SHP77 treated with DMSO at 0.1 percent for 48 hours (cell line): ENCODE data around the gene PGBD5.
"Not testable (repeated sequence)": the region's sequence is repeated elsewhere in the genome, so short reads cannot be mapped to it uniquely, and the experiment has no call there.

Experiments
- DNase-seq: peaks from one replicate; lab custom pipeline; 2025; lab: John Stamatoyannopoulos, UW

The PGBD5 gene

DNA sequence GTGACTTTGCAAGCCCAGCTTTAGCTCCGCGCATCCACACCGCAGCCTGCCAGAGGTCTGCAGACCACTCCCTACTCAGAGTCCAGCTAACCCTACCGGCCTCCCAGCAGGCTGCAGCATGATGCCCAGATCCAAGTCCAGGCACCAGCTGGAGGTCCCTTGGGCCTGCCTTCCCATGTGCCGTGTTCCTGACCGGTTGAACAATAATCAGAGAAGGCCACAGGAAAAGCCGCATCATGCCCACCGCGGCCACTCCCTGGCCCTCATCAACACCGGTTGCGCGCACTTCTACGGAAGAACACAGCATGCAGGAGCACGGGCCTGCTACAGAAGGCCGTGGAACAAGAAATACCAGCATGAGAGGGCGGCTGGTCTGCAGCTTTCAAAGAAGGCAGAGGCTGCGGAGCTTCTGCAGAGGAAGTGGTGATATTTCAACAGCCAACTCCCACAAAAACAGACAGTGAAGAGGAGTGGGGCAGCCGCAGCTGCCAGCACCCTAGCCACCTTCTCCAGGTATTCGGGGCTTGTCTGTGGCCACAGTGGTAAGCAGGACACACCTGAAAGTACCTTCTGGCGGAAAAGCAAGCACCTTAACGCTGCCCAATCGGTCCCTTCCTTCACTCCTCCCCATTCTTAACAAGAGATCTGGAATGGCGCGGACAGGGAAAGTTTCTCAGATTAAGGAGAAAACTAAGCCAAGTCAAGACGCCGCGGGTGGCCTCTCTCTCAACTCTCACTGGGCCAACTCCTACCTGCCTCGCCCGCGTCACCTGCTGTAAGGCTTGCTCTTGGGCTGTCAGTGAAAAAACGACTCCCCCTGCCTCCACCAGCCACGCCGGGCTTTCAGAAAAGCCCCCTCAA, 1.5 kb downstream of the PGBD5 start:
- no peak for DNase-seq

DNA sequence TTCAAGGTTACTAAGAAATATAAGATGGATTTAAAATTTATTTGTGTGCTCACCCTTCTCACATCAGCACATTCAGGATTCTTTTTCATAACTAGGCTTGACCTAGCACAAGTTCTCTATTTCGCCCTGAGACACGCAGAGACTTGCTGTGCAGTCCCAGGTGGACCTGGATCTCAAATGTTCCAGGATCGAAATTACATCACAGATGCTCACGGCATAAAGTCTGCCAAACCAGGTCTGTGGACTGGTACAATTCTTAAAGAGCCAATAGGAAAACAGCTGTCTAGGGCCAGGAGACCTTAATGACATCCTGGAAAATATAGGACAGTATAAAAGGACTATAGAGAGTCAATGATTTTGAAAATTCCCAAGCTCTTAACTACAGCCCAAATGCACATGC, 2.2 kb downstream of the PGBD5 start:
- no peak for DNase-seq

DNA sequence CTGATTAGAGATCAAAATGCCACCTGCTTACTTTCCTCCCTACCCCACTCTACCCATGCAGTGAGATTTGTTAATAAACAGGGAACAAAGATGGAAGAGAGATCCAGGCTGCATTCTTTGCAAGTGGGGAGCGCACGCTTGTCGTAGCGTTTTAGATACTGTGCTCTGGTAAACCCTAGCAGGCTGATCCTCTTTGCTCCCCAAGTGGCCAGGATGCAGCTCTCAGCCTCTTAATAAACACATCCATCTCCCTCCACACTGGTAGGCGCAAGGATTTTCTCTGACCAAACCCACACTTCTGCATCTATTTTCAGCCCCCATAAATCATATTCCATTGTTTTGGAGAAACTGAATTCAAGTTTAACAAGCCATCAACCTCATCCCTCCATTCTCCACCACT, 2.9 kb downstream of the PGBD5 start:
- DNase-seq, result no peak

DNA sequence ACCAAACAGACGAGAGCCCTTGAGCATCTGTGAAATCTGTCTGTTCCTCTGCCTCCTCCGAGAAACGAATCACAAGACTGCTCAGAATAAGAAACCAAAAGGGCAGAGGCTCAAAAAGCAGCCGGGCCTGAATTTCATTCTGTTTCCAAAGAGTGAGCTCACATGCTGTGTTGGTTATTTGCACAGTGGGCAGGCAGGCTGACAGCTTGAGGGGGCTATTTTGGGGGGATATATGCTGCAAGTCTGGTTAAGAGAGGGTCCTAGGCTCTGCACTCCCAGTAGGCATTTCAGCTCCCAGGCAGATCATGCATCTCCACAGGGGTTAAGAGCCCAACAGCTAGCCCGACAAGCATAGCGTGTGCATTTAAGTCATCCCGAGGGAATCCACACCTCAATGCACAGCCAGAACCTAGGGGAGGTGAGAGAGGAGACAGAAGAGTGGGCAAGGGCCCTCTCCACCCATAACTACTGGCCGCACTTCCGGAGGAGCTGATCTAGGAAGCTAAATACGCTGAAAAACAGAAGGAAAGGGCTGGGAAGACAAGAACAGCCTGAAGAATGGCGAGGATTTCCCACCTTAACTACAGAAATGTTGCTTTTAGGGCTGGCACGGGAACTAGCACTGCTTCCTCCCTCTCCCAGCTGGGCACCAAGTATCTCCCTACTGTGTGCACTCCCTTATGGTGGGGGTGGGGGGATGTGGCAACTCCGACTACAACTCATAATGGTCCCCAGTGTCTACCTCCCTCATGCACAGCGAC, 3.7 kb downstream of the PGBD5 start:
- no peak for DNase-seq

DNA sequence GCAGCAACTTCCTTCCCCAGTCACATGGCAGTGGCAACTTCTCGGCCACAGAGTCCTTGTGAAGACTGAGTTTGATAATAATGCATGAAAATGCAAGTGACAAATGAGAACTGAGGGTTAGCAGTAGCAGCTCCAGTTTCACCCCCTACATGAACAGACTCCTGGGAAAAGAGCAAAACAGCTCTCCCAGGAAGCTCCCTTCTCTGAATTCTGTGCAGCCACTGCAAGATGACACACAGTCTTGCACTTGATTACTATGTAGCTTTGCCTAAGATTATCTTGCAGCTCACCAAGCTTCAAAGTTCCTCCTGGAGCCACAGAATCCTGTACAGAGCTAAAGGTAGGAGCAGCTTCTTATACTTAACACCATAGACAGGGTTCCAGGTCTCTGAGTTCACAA, 4.7 kb downstream of the PGBD5 start:
- DNase-seq, result no peak

DNA sequence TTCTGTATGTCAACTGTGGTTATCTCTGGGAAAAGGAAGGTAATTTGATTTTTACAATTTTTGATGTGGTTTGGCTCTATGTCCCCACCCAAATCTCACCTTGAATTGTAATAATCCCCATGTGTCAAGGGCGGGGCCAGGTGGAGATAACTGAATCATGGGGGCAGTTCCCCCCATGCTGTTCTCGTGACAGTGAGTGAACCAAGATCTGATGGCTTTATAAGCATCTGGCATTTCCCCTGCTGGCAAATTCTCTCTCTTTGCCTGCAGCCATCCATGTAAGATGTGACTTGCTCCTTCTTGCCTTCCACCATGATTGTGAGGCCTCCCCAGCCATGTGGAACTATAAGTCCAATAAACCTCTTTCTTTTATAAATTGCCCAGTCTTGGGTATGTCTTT, 5.8 kb downstream of the PGBD5 start:
- DNase-seq, result not testable (repeated sequence)

DNA sequence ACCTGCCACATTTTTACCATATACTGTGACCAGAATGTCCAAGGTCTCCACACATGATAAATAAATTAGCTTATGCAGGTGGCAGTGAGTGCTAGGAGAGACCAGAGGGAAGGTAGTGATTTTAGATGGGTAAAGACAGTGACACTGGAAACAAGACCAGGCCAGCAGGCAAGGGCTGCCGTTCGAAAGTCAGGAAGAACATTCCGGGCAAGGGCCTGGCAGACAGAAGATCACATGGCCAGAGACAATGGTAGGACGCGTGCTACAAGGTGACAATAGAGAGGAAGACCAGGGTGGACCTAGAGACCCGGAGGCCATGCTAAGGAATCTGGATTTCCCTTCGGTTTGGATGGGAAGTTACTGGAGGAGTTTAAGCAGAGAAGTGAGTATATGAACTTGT, 9.7 kb downstream of the PGBD5 start:
- no peak for DNase-seq

DNA sequence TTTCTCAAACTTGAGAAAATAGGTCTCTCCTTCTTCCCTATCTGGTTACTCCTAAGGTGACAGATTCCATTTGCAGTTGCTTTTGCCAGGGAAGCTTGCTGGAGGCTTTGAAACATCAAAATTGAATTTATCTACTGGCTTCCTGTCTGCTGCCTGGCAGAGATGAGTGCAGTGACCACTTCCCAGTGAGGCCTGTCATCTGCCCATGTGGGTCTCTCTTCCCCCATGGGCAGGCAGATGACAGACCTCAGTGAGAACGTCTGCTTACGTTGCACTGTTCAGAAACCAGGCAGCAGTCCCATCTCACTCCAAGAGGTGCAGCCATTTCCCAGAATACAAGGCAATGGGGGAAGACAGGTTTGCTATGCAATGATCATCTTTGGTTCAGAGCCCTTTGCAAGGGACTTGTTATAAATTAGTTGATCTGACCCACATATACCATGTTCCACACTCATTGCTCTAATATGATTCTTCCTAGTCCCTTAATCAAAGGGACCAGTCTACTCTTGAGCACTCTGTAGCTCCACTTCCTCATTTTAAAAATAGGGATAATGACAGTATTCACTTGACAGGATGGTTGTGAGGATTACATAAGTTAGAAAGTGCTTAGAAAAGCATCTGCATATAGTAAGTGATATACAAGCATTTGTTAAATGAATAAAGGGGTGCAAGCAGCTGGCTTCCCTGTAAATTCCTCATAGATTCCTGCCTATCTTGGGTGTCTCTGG, 10.6 kb downstream of the PGBD5 start:
- no peak for DNase-seq

DNA sequence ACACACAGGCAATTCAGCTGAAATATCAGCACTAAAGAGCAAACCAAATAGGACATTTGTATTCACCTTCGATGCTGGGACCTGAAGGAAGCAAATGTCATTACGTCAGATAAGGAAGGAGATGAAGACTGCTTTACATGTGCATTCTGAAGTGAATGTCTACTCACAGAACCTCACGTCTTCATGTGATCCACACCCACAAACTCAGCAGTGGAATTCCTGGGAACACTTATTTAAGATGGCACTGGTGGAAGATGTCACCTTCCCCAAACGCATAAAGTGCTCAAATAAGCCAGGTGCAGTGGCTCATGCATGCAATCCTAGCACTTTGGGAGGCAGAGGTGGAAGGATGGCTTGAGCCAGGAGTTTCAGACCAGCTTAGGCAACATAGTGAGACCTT, 11.4 kb downstream of the PGBD5 start:
- no peak for DNase-seq

DNA sequence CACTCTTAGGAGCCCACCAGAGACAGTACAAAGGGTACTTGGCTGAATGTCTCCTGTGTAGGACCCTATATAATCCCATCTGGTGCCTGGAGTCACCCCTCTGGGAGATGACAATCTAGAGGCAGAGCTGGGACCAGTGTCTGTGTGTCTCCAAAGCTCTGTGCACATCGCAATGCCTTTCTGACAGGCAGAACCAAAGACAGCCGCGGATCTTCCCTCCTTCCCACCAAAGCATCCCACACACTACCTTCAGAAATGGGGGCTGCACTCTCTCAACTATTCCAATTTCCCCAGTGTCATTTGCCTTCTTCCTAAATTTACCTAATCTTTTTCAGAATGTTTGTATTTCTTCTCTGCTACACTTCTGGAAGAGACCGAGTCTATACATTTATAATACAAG, 12.0 kb downstream of the PGBD5 start:
- no peak for DNase-seq

DNA sequence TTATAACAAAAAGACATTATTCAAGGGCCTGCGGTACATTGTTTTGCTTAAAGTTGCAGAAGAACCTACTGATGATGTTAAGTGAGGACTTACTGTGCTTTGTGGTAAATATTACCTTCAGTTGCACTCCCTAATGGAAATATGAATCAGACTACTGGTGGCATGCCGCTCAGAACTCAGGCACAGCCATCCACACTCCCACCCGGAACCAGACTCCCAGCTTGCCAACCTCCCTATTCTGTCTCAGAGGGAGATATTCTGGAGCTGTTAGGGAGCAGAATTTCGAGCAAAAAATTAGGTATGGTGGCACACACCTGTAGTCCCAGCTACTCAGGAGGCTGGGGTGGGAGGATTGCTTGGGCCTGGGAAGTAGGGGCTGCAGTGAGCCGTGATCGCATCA, 13.1 kb downstream of the PGBD5 start:
- no peak for DNase-seq

DNA sequence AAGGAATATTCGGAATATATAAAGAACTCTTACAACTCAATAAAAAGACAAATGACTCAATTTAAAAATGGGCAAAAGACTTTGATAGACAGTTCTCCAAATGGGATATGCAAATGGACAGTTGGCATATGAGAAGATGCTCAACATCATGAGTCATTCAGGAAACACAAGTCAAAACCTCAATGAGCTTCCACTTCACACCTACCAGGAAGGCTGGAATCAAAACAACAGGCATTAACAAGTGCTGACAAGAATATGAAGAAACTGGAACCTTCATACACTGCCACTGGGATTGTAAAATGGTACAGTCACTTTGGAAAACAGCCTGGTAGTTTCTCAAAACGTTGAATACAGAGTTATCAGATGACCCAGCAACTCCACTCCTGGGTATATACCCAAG, 17.2 kb downstream of the PGBD5 start:
- no peak for DNase-seq

DNA sequence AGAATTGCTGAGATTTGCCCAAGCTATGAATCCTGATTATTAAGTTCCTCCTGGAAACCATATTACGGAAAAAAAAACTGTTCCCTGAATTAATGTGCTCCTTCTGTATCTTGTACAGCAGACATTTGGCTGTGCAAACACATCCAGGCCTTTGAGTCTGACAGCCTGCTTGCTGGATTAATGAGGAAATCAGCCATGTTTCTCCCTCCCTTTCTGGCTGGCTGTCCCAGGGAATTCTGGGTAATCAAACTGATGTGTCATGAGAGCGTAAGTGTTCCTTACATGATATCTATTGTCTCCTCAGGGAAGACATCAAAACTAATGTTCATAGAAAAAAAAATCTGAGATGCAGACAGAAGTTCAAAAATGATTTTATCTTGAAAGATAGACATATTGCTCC, 18.8 kb downstream of the PGBD5 start:
- DNase-seq, result no peak

DNA sequence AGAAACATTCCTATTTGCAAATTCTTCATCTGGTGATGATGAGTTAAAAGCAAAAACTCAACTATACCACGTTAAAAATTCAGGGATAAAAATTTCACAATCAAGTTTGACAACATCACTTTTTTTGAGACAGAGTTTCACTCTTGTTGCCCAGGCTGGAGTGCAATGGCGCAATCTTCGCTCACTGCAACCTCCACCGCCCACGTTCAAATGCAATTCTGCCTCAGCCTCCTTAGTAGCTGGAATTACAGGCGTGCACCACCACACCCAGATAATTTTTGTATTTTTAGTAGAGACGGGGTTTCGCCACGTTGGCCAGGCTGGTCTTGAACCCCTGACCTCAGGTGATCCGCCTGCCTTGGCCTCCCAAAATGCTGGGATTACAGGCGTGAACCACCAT, 19.4 kb downstream of the PGBD5 start:
- not testable (repeated sequence) for DNase-seq

DNA sequence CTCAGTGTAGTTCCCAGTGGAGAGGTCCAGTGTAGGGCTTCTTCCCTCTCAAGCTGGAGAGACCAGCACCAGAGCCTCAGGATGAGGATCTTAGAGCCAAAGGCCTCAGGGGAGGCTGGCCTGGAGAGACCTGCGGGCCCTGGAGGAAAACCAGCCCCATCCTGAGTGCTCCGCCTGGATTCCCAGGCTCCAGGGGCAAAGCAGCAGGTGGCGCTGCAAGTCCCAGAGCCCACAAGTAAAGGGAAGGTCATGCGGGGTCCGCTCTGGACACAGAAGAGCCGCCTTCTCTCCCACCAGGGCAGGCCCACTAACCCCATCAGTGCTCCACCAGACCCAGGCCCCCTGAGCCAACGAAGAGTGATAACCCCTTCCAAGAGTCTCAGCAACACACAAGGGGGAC, 22.7 kb downstream of the PGBD5 start:
- DNase-seq, result no peak

DNA sequence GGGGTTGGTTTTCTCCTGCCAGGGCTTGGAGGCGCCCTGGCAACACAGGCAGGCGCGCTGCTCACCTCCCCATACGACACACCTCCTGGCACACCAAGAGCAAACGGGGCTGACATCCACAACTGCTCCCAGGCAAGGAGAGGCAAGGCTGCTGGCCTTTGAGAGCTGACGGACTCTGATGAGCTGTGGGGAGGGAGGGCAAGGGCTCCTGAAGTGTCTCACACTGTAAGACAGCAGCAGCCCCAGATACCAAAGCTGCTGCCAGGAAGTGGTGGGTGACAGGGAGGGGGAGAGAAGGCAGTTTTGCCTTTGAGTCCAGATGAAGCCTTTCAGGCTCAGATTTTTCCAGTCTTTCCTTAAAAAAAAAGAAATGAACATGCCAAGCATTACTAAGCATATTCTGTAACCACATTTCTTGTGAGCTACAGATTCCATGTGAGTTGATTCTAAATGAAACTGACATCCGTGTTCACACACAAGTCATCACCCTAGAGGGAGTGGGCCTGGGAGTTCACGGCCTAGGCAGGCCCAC, 24.3 kb downstream of the PGBD5 start:
- no peak for DNase-seq

DNA sequence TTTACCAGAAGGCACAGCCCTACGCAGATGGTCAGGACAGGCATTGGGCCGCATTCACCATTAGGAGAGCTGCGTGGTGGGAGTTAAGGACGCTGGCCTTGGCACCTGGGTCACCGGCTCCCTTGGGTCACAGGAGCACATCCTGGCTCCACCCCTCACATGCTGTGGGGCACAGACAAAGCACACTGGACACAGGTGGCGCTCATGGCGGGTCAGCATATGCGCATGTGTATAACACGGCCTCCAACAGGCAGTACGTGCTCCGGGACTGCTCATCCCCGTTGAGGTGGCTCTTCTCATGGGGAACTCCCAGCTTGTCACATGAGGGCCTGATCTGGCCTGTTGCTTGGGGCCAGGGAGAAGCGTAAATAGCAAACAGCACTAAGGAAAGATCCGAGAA, 25.0 kb downstream of the PGBD5 start:
- no peak for DNase-seq

DNA sequence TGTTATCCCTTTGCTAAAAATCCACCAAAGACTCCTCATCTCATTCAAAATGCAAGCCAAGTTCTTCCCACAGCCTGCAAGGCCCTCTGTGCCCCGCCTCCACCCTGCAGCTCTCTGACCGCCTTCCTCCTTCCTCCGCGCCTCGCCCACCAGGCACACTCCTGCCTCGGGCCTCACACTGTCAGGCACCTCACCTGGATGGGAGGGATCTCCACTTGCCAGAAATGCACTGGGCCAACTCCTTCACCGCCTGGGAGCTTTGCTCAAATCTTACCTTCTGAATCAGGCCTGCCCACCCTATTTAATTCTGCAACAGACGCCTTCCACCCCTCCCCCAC, 26.2 kb downstream of the PGBD5 start:
- DNase-seq, result no peak

DNA sequence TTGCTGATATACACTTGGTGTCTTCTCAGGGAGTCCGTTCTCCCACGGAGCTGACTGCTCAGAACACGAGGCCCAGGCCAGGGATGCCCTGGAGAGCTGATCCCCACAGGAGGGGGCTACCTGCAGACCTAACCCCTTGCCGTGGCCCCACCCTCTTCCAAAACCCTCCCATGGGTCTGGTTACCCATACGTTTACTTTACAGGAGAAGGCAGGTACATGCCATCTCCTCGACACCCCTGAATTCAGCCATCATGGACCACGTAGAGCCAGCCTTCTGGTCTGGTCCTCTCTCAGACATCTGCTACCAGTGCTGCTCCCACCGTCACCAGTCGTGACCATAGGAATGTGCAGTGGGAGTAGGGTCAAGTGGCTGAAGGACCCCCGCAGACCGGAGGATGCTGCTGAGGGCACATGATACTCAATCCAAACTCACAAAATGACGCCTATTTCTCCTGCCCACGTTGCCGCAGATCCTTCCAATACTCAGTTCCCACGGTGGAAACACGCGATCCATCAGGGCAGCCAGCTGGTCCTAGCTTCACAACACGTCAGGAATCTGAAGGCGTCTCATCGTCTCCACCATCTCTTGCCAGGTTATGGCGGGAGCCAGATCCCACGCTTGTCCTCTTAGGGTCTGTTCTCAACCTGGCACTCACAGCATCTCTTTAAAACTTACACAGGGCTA, 26.7 kb downstream of the PGBD5 start:
- no peak for DNase-seq

DNA sequence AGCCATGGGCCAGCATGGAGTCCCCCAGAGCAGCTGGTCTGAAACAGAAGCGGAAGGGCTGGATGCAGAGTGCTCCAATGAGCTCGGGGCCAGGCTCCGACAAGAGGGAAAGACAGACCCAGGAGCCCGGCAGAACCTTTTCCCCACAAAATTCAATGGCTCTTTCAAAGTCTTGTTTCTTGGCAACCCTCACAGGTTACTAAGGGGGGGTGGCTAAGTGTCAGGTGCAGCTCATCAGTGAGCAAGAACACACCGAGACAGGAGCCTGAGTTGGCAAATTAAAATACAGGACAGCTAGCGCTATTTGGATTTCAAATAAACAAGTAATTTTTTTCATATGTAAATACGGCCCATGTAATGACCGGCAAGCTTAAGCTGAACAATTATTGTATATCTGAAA, 27.3 kb downstream of the PGBD5 start:
- no peak for DNase-seq

DNA sequence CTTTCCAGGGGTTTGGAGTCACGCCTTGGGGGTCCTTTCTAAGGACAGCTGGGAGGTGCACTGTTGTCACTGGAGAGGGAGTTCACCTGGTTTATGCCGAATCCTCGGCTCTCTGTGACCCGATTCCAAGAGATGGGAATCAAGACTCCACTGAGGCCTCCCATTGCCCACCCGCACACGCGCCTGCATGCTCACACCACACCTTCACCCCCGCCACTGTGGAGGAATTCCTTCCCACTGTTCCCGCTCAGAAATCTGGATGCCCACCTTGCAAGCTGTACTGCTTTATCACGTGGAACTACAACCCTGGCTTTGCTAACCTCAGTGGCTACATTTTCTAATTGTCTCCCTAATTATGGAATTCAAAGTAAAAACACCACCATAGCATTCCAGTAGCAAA, 29.2 kb downstream of the PGBD5 start:
- DNase-seq, result no peak

DNA sequence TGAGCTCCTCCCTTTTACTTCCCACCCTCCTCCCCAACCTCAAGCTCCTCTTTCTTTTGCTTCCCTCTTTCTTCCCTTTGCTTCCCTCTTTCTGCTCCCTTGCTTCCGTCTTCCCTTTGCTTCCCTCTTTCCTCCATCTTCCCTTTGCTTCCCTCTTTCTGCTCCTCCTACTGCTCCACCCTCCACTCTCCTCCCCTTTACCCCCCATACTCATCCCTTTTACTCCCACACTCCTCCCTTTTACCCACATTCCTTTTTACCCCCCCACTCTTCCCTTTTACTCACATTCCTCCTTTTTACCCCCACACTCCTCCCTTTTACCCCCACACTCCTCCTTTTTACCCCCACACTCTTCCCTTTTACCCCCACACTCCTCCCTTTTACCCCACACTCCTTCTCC, 30.2 kb downstream of the PGBD5 start:
- no peak for DNase-seq
